ENCODE results near the gene ARHGAP4.

DNA sequence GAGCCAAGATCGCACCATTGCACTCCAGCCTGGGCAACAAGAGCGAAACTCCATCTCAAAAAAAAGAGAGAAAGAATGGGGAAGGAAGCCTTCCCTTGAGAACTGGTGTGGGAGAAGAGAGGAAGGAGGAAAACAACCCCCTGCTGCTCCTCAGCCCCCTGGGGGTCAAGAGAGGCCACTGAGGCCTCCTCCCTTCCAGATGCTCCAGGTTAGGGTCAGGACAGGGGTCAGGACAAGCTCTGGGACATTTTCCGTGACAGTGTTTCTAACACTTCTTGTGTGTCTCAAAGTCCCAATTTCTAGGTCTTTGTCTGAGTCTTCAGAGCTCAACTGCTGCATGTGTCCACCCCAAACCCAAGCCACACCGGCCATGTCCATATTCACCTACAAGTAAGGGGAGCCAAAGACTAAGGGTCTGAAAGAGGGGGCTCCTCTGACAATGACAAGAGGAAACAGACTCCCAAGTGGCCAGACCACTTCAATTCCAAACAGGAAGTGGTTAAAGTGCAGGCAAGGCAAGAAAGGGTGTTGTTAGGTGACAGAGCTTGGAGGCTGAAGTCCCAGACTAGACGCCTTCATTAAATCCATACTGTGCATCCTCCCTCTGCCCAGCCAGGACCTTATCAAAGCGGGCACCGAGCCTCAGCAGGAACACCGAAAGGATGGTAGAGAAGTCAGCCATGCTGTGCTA is 48.3 kb downstream of the ARHGAP4 start:
- TF ChIP-seq POLR2AphosphoS5 (IDR thresholded peaks at IDR 0.05; ENCODE audit: borderline replicate concordance, low read depth, low read length) (no peak), FOXP2 (optimal IDR thresholded peaks at IDR 0.05; ENCODE audit: control extremely low read depth, extremely low read length, insufficient read depth) (no peak)
